VCaP (cell line): ENCODE measurements around the gene AP1G2.

Experiments
- H3K27ac ChIP-seq: fragments of 450-650 bp; 2 replicates; pipeline ENCODE4 v1.5.1; 2017
- TF ChIP-seq, protein P1 (sequence below): fragments of 450-650 bp; conservative IDR thresholded peaks from 2 replicates; pipeline ENCODE4 v1.5.1; 2017; ENCODE audit warnings: mild to moderate bottlenecking, moderate library complexity

Gene AP1G2

DNA sequence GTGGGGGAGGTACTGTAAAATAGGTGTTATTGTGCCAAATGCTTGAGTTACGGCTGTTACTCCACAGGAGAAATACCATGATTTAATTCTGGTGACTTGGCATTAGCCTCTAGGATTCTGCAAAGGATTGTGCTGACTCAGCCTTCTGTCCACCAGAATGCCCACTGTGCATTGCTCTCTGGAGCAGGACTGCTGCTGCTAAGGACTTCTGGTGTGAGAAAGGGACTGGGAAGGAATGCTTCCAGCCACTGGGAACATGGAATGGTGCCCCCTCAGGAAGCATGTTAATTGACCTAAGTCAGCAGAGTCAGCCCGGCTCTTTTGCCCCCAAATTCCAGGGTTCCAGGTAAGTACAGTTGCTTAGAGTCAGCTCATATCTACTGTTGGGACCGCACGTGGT lies 48.9 kb downstream of the AP1G2 start:
- no peak overlapping the region for H3K27ac ChIP-seq
- TF ChIP-seq, protein P1, sequence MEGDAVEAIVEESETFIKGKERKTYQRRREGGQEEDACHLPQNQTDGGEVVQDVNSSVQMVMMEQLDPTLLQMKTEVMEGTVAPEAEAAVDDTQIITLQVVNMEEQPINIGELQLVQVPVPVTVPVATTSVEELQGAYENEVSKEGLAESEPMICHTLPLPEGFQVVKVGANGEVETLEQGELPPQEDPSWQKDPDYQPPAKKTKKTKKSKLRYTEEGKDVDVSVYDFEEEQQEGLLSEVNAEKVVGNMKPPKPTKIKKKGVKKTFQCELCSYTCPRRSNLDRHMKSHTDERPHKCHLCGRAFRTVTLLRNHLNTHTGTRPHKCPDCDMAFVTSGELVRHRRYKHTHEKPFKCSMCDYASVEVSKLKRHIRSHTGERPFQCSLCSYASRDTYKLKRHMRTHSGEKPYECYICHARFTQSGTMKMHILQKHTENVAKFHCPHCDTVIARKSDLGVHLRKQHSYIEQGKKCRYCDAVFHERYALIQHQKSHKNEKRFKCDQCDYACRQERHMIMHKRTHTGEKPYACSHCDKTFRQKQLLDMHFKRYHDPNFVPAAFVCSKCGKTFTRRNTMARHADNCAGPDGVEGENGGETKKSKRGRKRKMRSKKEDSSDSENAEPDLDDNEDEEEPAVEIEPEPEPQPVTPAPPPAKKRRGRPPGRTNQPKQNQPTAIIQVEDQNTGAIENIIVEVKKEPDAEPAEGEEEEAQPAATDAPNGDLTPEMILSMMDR, result no peak

DNA sequence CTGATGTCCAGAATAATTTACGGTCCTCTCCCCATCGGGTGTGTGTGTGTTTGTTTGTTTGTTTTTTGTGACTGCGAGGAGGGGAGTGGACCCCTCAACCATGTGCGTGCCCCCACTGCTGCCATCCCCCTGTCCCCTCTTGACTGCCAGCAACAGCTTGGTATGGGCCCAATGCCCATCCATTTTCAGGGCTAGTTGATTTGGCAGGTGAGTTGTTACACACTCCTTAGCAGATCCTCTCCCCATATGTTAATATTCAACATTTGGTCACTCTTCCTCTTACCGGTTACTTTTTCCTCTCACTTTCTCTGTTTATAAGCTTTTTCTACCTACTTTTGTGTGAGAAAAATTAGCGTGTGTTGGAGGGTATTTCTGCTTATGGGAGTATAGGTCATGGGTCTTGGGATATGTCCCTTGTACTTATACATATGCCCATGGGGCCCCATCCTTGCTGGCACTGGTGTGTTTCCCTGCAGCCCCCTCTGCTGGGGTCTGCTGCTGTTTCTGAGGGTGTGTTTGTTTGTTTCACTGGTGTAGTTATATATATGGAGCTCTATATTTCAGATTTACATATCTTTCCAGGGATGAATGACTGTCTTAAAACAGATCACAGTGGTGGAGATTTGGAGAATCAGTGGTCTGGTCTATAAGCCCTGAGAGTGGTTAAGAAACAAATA lies 49.8 kb downstream of the AP1G2 start:
- TF ChIP-seq, protein P1, result no peak
- no peak overlapping the region for H3K27ac ChIP-seq

DNA sequence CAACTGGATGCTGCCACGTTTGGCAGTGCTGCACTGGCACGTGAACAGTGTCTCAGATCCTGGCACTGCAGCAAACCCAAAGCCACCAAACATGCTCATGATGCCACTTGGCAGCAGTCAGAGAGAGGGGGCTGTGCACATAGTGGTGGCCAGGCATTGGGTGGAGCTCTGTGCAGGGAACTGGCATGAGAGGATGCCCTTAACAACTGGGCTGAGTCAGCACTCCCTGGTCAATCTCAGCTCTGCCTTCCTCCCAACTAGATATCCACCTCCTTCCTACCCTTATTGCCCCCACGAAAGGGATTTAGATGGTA lies 53.0 kb downstream of the AP1G2 start:
- TF ChIP-seq, protein P1, result no peak
- no peak overlapping the region for H3K27ac ChIP-seq

DNA sequence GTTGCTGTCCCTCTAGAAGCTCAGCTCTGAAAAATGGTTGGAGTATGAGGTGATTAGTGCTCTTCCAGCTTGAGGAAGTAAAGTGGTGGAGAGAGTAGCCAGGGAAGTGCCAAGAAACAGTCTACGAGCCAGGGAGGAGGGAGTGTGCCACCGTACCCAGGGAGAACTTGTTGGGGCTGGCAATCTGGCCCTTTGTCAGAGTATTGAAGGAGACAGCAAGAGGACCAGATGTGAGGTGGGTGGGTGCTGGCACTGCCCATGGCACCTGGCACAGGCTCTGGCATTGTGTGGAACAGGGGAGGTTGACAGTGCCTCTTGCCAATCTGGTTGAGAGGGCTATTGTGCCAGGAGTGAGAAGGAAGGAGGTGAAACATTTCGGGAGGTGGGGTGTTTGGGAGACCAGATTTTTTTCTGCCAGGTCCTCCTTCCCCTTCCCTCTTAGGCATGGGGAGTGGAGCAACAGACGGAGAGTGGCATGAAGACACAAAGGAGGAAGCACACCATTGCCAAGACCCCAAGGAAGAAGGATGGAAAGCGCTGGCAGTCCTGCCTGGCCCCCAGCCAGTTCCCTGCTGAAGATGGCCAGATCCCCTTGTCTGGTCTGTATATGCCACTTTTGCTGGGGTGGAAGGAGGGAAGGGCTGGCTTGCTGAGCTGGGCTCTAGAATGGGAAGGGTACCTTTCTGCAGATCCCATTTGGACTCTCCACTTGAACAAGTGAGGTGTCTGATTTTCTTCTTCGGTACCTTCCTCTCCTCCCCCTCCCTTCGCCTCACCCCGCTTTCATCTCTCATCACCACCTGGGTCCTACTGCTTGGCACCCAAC lies 53.6 kb downstream of the AP1G2 start:
- no peak overlapping the region for H3K27ac ChIP-seq
- TF ChIP-seq, protein P1, result no peak

DNA sequence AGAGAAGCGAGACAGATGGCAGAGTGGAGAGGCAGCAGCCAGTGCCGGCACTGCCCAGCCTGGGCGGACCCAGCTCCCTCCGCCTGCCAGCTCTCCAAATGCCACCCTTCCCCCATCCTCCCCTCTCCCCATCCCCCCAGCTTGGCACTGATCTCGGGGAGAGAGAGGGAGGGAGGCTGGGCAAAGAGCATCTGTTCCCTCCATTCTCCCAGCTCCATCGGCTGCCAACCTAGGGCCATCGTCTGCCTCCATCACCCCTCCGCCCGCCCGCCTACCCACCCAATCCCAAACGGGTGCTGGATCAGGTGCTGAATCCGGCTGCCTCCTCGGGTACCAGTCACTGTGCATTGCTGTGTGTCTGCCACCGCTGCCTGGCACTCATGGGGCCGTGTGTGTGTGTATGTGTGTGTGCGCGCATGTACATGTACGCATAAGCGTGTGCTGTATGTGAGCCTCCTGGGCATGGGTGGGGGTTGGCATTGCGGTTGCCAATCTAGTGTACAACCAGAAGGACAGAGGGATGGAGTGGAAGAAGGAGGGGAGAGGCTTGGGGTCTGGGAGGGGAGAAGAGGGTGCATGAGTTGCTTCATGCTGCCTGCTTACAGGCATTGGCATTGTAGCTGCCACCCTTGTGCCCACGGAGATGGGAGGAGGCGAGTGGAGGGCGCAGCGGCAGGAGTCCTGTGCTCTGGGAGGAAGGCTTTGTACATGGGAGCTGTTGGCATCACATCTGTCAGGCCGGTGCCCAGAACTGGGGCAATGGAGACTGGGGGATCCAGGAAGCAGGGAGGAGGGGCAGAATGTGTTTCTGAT lies 54.4 kb downstream of the AP1G2 start:
- TF ChIP-seq, protein P1, result no peak
- no peak overlapping the region for H3K27ac ChIP-seq

DNA sequence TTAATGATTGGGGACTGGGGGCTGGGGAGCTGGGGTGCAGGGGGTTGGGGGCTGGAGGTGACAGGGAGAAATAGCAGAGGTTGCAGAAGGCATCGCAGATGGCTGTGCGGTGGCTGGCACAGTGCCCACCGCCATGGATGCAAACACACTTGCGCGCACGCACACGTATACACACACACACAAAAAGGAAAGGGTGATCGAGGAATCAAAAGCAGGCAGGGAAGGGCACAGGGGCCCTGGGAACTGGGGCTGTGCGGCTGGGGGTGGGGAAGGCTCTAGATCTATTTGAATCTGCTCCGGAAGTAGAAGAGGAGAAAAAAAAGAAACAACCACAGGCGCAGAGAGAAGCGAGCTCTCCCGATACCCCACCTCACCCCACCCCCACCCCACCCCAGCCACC lies 55.4 kb downstream of the AP1G2 start:
- TF ChIP-seq, protein P1, result no peak
- no peak overlapping the region for H3K27ac ChIP-seq
